Right renal cortex interstitium (tissue), 3 donors: ENCODE data around the gene GAB4. TPM values are rescaled to one million over a fixed set of nuclear protein-coding genes. Genes with fewer than 3 reads are reported as not detected.
A peak's percentile ranks its signal among the peaks of the same experiment; 100 is the strongest.
"Not testable (repeated sequence)": the region's sequence is repeated elsewhere in the genome, so short reads cannot be mapped to it uniquely, and the experiment has no call there.

Experiments
- DNase-seq, 3 donors: peaks; one replicate each; pipeline ENCODE4 v3.0.0-alpha.2; 2013; ENCODE audit warnings: low read depth in 3 of 3, low spot score in 2 of 3
- polyA plus RNA-seq, 3 donors: library from polyadenylated mRNA; unstranded; fragments of 120-200 nt; gene quantifications; one replicate each; pipeline ENCODE4 v1.2.1, GENCODE V29; 2013; ENCODE audit not compliant: insufficient read length in 3 of 3

The GAB4 gene
- polyA plus RNA-seq, 3 donors = not detected

DNA sequence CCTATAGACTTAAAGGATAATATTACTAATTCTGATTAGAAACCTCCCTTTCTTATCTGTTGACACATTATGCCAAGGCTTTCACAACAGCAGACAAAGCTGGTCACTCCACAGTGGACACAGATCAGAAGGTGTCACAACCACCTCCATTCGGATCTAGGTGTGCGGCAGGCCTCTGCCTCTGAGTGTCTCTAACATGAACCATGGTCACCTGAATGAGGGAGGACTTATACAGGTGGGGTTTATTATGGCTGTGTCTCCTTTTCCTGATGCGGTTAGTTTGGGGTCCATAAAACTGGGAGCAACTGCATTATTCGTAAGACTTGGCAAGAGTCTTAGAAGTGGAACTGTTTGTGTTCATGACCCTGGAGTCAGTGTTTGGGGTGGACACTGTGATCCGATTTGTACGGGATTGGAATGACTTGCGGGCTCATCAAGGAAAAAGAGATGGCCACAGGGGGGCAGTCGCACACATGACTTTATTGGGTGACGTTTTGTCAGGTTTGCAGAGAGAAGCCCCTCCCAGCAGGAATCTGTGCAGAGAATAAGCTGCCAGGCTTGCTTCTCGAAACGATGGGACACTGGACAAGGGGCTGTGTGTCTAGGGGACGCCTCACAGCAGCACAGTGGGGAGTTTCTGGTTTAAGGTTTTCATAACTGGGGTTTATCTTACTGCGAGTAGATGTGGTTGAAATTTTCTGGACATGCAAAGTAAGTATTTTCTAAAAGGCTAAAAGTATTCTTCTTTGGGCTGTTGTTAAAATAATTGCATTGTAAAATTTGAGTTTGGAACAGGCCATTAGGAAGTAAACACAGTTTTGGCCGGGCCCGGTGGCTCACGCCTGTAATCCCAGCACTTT is 90.6 kb downstream of the GAB4 start:
- peak; percentile 19 to 53 (median 20) for DNase-seq

DNA sequence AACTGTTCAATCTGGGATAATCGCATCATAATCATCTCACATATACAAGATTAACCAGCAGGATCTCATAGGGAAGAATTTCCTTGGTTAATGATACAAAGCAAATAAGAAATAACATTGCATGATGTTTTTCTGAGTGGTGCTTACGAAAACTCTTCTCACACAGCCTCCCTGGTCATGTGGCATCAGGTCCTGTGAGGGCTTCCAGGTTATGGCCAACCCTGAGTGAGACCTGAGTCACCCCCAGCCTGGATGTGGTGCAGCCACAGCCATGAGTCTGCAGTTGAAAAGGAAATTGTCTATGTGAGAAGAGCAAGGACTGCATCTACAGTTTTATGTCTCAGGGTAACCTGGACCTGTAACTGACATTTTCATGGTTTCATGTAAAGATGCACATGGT is 92.3 kb downstream of the GAB4 start:
- no peak for DNase-seq

DNA sequence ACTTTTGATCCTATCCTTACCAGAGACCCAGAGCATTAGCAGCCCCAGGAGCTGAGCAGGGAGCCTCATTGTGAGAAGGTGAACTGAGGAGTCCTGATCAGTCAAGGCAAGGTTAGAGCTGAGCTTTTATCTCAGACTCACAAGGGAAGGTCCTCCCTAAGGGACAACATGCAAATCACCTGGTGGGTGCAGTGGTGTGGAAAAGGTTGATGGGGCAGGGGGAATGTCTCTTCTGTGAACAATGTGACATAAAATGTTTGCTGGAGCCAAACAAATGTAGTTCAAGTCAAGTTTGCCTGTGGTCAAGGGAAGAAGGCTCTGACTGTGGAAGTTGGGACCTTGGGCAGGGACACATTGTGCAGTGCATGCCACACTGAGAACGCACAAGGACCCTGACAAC is 93.1 kb downstream of the GAB4 start:
- DNase-seq = not testable (repeated sequence)

DNA sequence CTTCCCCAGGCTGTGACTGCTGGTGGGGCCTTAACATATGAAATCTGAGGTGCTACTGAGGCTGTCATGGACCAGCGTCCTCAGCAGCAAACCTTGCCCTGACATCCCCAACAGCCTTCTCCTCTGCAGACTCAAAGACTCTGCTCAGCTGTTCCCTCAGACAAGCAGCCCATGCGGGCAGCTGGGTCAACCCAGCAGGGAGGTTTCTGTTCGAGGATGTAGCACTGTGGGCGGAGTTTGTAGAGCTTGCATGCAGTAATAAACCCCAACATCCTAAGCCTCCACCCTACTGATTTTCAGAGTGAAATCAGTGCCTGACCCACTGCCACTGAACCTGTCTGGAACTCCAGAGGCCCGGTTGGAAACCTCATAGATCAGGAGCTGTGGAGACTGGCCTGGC is 94.0 kb downstream of the GAB4 start:
- DNase-seq = no peak

DNA sequence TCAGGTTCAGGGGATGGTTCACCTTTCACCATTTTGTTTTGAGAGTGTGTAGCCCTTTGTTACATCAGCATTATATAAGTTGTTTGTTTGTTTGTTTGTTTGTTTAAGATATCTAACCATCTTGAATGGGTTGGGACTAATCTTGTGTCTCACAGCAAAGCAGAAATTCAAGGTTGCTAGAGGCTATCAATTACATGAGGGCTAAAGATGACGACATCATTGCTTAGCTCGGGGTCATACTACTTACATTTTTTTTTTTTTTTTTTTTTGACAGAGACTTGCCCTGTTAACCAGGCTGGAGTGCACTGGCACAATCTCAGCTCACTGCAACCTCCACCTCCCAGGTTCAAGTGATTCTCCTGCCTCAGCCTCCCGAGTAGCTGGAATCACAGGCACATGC is 95.7 kb downstream of the GAB4 start:
- DNase-seq = no peak

Other genes starting within 250 kb of the GAB4 start
- not detected for gene XKR3, start 182.8 kb downstream of the GAB4 start, polyA plus RNA-seq
- gene IL17RA, start 76.8 kb upstream of the GAB4 start, polyA plus RNA-seq = 1 to 10 TPM; 4.3 to 6.4 (median 4.6) TPM
- gene TMEM121B, start 113.1 kb upstream of the GAB4 start, polyA plus RNA-seq = 1 to 10 TPM in 1 of 3 donors, under 1 TPM in 2; 0.64 to 1.1 (median 0.89) TPM
- 10 to 100 TPM; 31.6 to 36.1 (median 32.7) TPM for gene HDHD5, start 151.1 kb upstream of the GAB4 start, polyA plus RNA-seq
- gene ADA2, start 211.2 kb upstream of the GAB4 start, polyA plus RNA-seq = 10 to 100 TPM; 21.2 to 40.7 (median 22.4) TPM